Spleen (tissue), 11 donors: ENCODE data around the gene SPPL2C. TPM values are rescaled to one million over a fixed set of nuclear protein-coding genes. Genes with fewer than 3 reads are reported as not detected.

Source experiments
- DNase-seq: peaks from one replicate; pipeline ENCODE4 v3.0.0-alpha.2; 2020
- H3K27ac ChIP-seq, 8 donors: fragments of 200-600 bp; sonication (generic) in 7 of 8; 1 replicate in 4 of 8; 2 replicates in 4 of 8; pipeline versions ENCODE4 v1.5.0 to v1.8.0; 2016 to 2021; ENCODE audit warnings: inconsistent platforms in 4 of 8, mild to moderate bottlenecking in 4 of 8, moderate library complexity in 1 of 8
- H3K27me3 ChIP-seq, 7 donors: fragments of 200-600 bp; sonication (generic) in 6 of 7; replicated peaks in 1 of 7; 1 replicate in 4 of 7; 2 replicates in 3 of 7; pipeline versions ENCODE4 v1.5.0 to v1.8.0; 2016 to 2021; ENCODE audit warnings: inconsistent platforms in 3 of 7, mild to moderate bottlenecking in 1 of 7
- H3K36me3 ChIP-seq, 6 donors: fragments of 200-600 bp; sonication (generic) in 5 of 6; 1 replicate in 4 of 6; 2 replicates in 2 of 6; pipeline versions ENCODE4 v1.5.0 to v1.8.0; 2016 to 2021; ENCODE audit warnings: inconsistent platforms in 2 of 6
- H3K4me1 ChIP-seq, 6 donors: fragments of 200-600 bp; sonication (generic) in 5 of 6; 1 replicate in 3 of 6; 2 replicates in 3 of 6; pipeline versions ENCODE4 v1.5.0 to v1.8.0; 2016 to 2021; ENCODE audit warnings: inconsistent platforms in 3 of 6
- H3K4me3 ChIP-seq, 8 donors: fragments of 200-600 bp; sonication (generic) in 7 of 8; 1 replicate in 4 of 8; 2 replicates in 4 of 8; pipeline versions ENCODE4 v1.5.0 to v1.8.0; 2016 to 2021; ENCODE audit warnings: inconsistent platforms in 4 of 8, mild to moderate bottlenecking in 4 of 8, moderate library complexity in 2 of 8
- H3K9me3 ChIP-seq, 8 donors: fragments of 200-600 bp; sonication (generic) in 7 of 8; 1 replicate in 4 of 8; 2 replicates in 4 of 8; pipeline versions ENCODE4 v1.5.0 to v1.8.0; 2016 to 2021; ENCODE audit warnings: inconsistent platforms in 4 of 8
- CTCF ChIP-seq, 11 experiments: fragments of 200-600 bp in 7 of 11; fragments of 450-650 bp in 4 of 11; sonication (generic) in 4 of 11; IDR thresholded peaks in 8 of 11; conservative IDR thresholded peaks in 3 of 11; 1 replicate in 7 of 11; 2 replicates in 4 of 11; pipeline versions ENCODE4 v1.4.0 to v1.8.0; 2016 to 2021; ENCODE audit warnings: antibody characterized with exemption in 11 of 11, inconsistent platforms in 4 of 11, mild to moderate bottlenecking in 1 of 11
- POLR2A ChIP-seq, 3 donors: fragments of 450-650 bp; IDR thresholded peaks; one replicate each; pipeline ENCODE4 v1.5.1; 2017; ENCODE audit warnings: antibody characterized with exemption in 3 of 3, mild to moderate bottlenecking in 1 of 3
- POLR2AphosphoS5 ChIP-seq, 3 donors: sonication (generic); formaldehyde crosslinking; IDR thresholded peaks; one replicate each; pipeline ENCODE4 v1.5.1; 2017; ENCODE audit warnings: antibody characterized with exemption in 3 of 3
- WGBS, 5 donors: extraction: QIAGEN DNeasy Blood & Tissue Kit in 3 of 5; methylation state at CpG; one replicate each; pipeline versions ENCODE4 v1.1.5 to v1.1.7; 2013 to 2018; 5-methylcytosine and 5-hydroxymethylcytosine counted together
- intact Hi-C: fragments of 100-400 bp; cut with DNase I; formaldehyde crosslinking; loops from one replicate; pipeline ENCODE4 v1.15.0; 2023; ENCODE audit warnings: low total_unique reads
- polyA plus RNA-seq, 3 donors: library from polyadenylated mRNA; stranded (reverse); fragments of 200-250 nt; gene quantifications; one replicate each; pipeline ENCODE4 v1.2.1, GENCODE V29; 2013
- total RNA-seq, 7 donors: library from RNA; depleted of rRNA in 3 of 7; stranded (reverse); fragments of >200 nt in 3 of 7; fragmentation: NEBNext Ultra II Directional in 4 of 7; extraction: Animal tissue kit (Norgen Biotek cat#: 25700) in 4 of 7; gene quantifications; one replicate each; pipeline versions ENCODE4 v1.1.0 to v1.2.1, GENCODE V29; 2016 to 2021
- donor health status: healthy with polysubstance abuse.
- donor health status: DM: no; HTN: no; CAD: no; lungs with moderate emphysema.
- donor health status: DM: no; HTN: no; CAD: no.
- donor health status: Bipolar disorder and iron deficiency.
- donor health status: healthy.
- donor health status: DM: no; HTN: no; CAD: no.
- donor health status: DM: yes; HTN: yes; CAD: no.

SPPL2C gene
- total and polyA plus RNA-seq, 10 donors: not detected

- WGBS, 5 donors: 76 to 87% (median 82%) methylated on average over 9 of the region's 9 CpGs
- peaks cover 0 to 26% (median 0%) of the 10 kb centered on the region in 7 donors for H3K27me3 ChIP-seq
- no peaks in the 10 kb centered on the region for H3K36me3 ChIP-seq
- DNase-seq: no peak
- intact Hi-C loops: no loop called here
- no peak overlapping the region for H3K27ac ChIP-seq
- no peak overlapping the region for H3K4me3 ChIP-seq
- H3K4me1 ChIP-seq: no peaks in the 10 kb centered on the region
- no peaks in the 10 kb centered on the region for H3K9me3 ChIP-seq
- TF ChIP-seq POLR2A (IDR thresholded peaks at IDR 0.05) (no peak), CTCF (IDR thresholded peaks at IDR 0.05 in 8 of 11, conservative IDR thresholded peaks at IDR 0.05 in 3 of 11) (no peak), POLR2AphosphoS5 (IDR thresholded peaks at IDR 0.05) (no peak)
Observed at GRCh38 chr17:45841186-45841585, 3.5 kb upstream of the SPPL2C start.

GRCh38 chr17:45841883-45842525 lies 2.7 kb upstream of the SPPL2C start:
- intact Hi-C loops: no loop called here
- Histone ChIP-seq H3K36me3 (no peaks in the 10 kb centered on the region), H3K4me1 (no peaks in the 10 kb centered on the region), H3K27ac (no peak overlapping the region), H3K9me3 (no peaks in the 10 kb centered on the region), H3K4me3 (no peak overlapping the region), H3K27me3 (peaks cover 0 to 28% (median 0%) of the 10 kb centered on the region in 7 donors)
- DNase-seq: peak; percentile 22
- WGBS, 5 donors: 44 to 72% (median 60%) methylated on average over 7 of the region's 7 CpGs
- no peak for TF ChIP-seq POLR2AphosphoS5 (IDR thresholded peaks at IDR 0.05)

- Histone ChIP-seq H3K4me1 (no peaks in the 10 kb centered on the region), H3K9me3 (no peaks in the 10 kb centered on the region), H3K27ac (no peak overlapping the region), H3K4me3 (no peak overlapping the region), H3K27me3 (peaks cover 0 to 17% (median 0%) of the 10 kb centered on the region in 7 donors), H3K36me3 (no peaks in the 10 kb centered on the region)
- DNase-seq: no peak
- intact Hi-C loops: no loop called here
- no peak for TF ChIP-seq POLR2A (IDR thresholded peaks at IDR 0.05)
- 85 to 94% (median 92%) methylated on average over 4 of the region's 4 CpGs for WGBS, 5 donors
Observed at GRCh38 chr17:45843722-45844121, 959 bp upstream of the SPPL2C start.

- no peak for TF ChIP-seq CTCF (IDR thresholded peaks at IDR 0.05 in 8 of 11, conservative IDR thresholded peaks at IDR 0.05 in 3 of 11)
- no peak for TF ChIP-seq POLR2A (IDR thresholded peaks at IDR 0.05)
- no peak for TF ChIP-seq POLR2AphosphoS5 (IDR thresholded peaks at IDR 0.05)
- WGBS, 5 donors: 86 to 95% (median 89%) methylated on average over 19 to 35 of the region's 35 CpGs
- H3K27me3 ChIP-seq: peaks cover 0 to 10% (median 0%) of the 10 kb centered on the region in 7 donors
- H3K27ac ChIP-seq: no peak overlapping the region
- DNase-seq: peak; percentile 51
- H3K36me3 ChIP-seq: no peaks in the 10 kb centered on the region
- intact Hi-C loops: no loop called here
- no peaks in the 10 kb centered on the region for H3K9me3 ChIP-seq
- H3K4me3 ChIP-seq: no peak overlapping the region
- no peaks in the 10 kb centered on the region for H3K4me1 ChIP-seq
Observed at GRCh38 chr17:45845376-45846185, 900 bp downstream of the SPPL2C start.

GRCh38 chr17:45846223-45846622 lies 1.5 kb downstream of the SPPL2C start:
- TF ChIP-seq CTCF (IDR thresholded peaks at IDR 0.05 in 8 of 11, conservative IDR thresholded peaks at IDR 0.05 in 3 of 11) (no peak), POLR2AphosphoS5 (IDR thresholded peaks at IDR 0.05) (no peak), POLR2A (IDR thresholded peaks at IDR 0.05) (no peak)
- H3K4me1 ChIP-seq: no peaks in the 10 kb centered on the region

More at GRCh38 chr17:45846223-45846622, 1.5 kb downstream of the SPPL2C start:
- 82 to 90% (median 88%) methylated on average over 8 to 10 of the region's 10 CpGs for WGBS, 5 donors
- Histone ChIP-seq H3K4me3 (no peak overlapping the region), H3K27me3 (peaks cover 0 to 16% (median 0%) of the 10 kb centered on the region in 7 donors), H3K9me3 (no peaks in the 10 kb centered on the region), H3K36me3 (no peaks in the 10 kb centered on the region), H3K27ac (no peak overlapping the region)
- DNase-seq: peak; percentile 58
- intact Hi-C loops: no loop called here
